Prostate gland (tissue), 2 donors: ENCODE results near the gene LAMTOR2. TPM values are rescaled to one million over a fixed set of nuclear protein-coding genes. Genes with fewer than 3 reads are reported as not detected.

ENCODE experiments used
- DNase-seq: peaks from one replicate; pipeline ENCODE4 v3.0.0-alpha.2; 2019; ENCODE audit warnings: low spot score
- H3K27ac ChIP-seq, 2 donors: fragments of 200-600 bp; sonication (generic); 2 replicates each; pipeline ENCODE4 v1.5.1; 2017 to 2019
- H3K27me3 ChIP-seq: fragments of 200-600 bp; sonication (generic); replicated peaks from 2 replicates; pipeline ENCODE4 v1.5.1; 2019; ENCODE audit not compliant: insufficient read depth
- H3K36me3 ChIP-seq, 2 donors: fragments of 200-600 bp; sonication (generic); 1 replicate in 1 of 2; 2 replicates in 1 of 2; pipeline versions ENCODE4 v1.5.1 to v1.8.1; 2017 to 2019
- H3K4me1 ChIP-seq: fragments of 200-600 bp; sonication (generic); replicated peaks from 2 replicates; pipeline ENCODE4 v1.5.1; 2019
- H3K4me3 ChIP-seq, 2 donors: fragments of 200-600 bp; sonication (generic); 2 replicates each; pipeline ENCODE4 v1.5.1; 2017 to 2019
- H3K9me3 ChIP-seq: fragments of 200-600 bp; sonication (generic); 2 replicates; pipeline ENCODE4 v1.5.1; 2017
- CTCF ChIP-seq, 4 experiments: fragments of 200-600 bp in 2 of 4; fragments of 450-650 bp in 2 of 4; sonication (generic) in 2 of 4; IDR thresholded peaks; 1 replicate in 3 of 4; 2 replicates in 1 of 4; pipeline ENCODE4 v1.5.1; 2016 to 2019; ENCODE audit warnings: antibody characterized with exemption in 4 of 4, mild to moderate bottlenecking in 2 of 4, moderate library complexity in 2 of 4
- POLR2A ChIP-seq: fragments of 450-650 bp; IDR thresholded peaks from one replicate; pipeline ENCODE4 v1.6.1; 2016; ENCODE audit warnings: antibody characterized with exemption, mild to moderate bottlenecking
- POLR2AphosphoS5 ChIP-seq: sonication (generic); formaldehyde crosslinking; IDR thresholded peaks from one replicate; pipeline ENCODE4 v1.6.1; 2017; ENCODE audit warnings: antibody characterized with exemption
- WGBS: methylation state at CpG from one replicate; pipeline ENCODE4 v1.1.5; 2018; 5-methylcytosine and 5-hydroxymethylcytosine counted together
- intact Hi-C: fragments of 100-400 bp; cut with DNase I; formaldehyde crosslinking; loops from one replicate; pipeline ENCODE4 v1.14.2; 2022
- total RNA-seq, 2 donors: library from RNA; depleted of rRNA; stranded (reverse); fragments of >200 nt; gene quantifications; one replicate each; pipeline ENCODE4 v1.1.0, GENCODE V29; 2016

Gene LAMTOR2
- total RNA-seq, 2 donors from 2014 or later = 48.0 to 91.4 TPM

GRCh38 chr1:156063997-156064285 is 9.4 kb downstream of the LAMTOR2 start:
- intact Hi-C loops = no loop called here
- DNase-seq = no peak
- 56% methylated on average over 2 of the region's 2 CpGs for WGBS
- H3K36me3 ChIP-seq = no peaks in the 10 kb centered on the region
- no peaks in the 10 kb centered on the region for H3K4me1 ChIP-seq
- H3K9me3 ChIP-seq = no peaks in the 10 kb centered on the region
- no peaks in the 10 kb centered on the region for H3K27me3 ChIP-seq
- no peak for TF ChIP-seq POLR2AphosphoS5
- TF ChIP-seq CTCF (IDR thresholded peaks at IDR 0.05) = no peak
- TF ChIP-seq POLR2A = no peak
- H3K27ac ChIP-seq = no peak overlapping the region
- no peak overlapping the region for H3K4me3 ChIP-seq

- H3K4me1 ChIP-seq = no peaks in the 10 kb centered on the region
- no peak for DNase-seq
- intact Hi-C loops = no loop called here
- H3K27me3 ChIP-seq = no peaks in the 10 kb centered on the region
- no peaks in the 10 kb centered on the region for H3K36me3 ChIP-seq
- WGBS = 89% methylated on average over 2 of the region's 2 CpGs
- no peaks in the 10 kb centered on the region for H3K9me3 ChIP-seq
- TF ChIP-seq CTCF (IDR thresholded peaks at IDR 0.05) (no peak), POLR2A (no peak), POLR2AphosphoS5 (no peak)
- H3K27ac ChIP-seq = no peak overlapping the region
- H3K4me3 ChIP-seq = no peak overlapping the region
Measured at GRCh38 chr1:156064615-156065014, 10.0 kb downstream of the LAMTOR2 start.

GRCh38 chr1:156065212-156065611 is 10.6 kb downstream of the LAMTOR2 start:
- no peak overlapping the region for H3K27ac ChIP-seq
- intact Hi-C loops = no loop called here
- DNase-seq = no peak
- 75% methylated on average over 3 of the region's 3 CpGs for WGBS
- no peaks in the 10 kb centered on the region for H3K4me1 ChIP-seq
- no peaks in the 10 kb centered on the region for H3K9me3 ChIP-seq
- no peaks in the 10 kb centered on the region for H3K27me3 ChIP-seq
- no peaks in the 10 kb centered on the region for H3K36me3 ChIP-seq
- no peak overlapping the region for H3K4me3 ChIP-seq
- TF ChIP-seq CTCF (IDR thresholded peaks at IDR 0.05) (no peak), POLR2AphosphoS5 (no peak), POLR2A (no peak)

GRCh38 chr1:156065871-156066270 is 11.3 kb downstream of the LAMTOR2 start:
- no peaks in the 10 kb centered on the region for H3K36me3 ChIP-seq
- TF ChIP-seq CTCF (IDR thresholded peaks at IDR 0.05) = no peak
- TF ChIP-seq POLR2AphosphoS5 = no peak
- TF ChIP-seq POLR2A = no peak
- DNase-seq = no peak

GRCh38 chr1:156067262-156067661 is 12.7 kb downstream of the LAMTOR2 start:
- 71% methylated on average over 2 of the region's 2 CpGs for WGBS
- intact Hi-C loops = no loop called here
- no peaks in the 10 kb centered on the region for H3K36me3 ChIP-seq

More at GRCh38 chr1:156065871-156066270, 11.3 kb downstream of the LAMTOR2 start:
- H3K4me3 ChIP-seq = no peak overlapping the region
- H3K27ac ChIP-seq = no peak overlapping the region
- H3K27me3 ChIP-seq = no peaks in the 10 kb centered on the region
- no peaks in the 10 kb centered on the region for H3K9me3 ChIP-seq
- no peaks in the 10 kb centered on the region for H3K4me1 ChIP-seq
- WGBS = 80% methylated on average over 16 of the region's 16 CpGs
- intact Hi-C loops = no loop called here

More at GRCh38 chr1:156067262-156067661, 12.7 kb downstream of the LAMTOR2 start:
- H3K27ac ChIP-seq = no peak overlapping the region
- no peak overlapping the region for H3K4me3 ChIP-seq
- no peaks in the 10 kb centered on the region for H3K9me3 ChIP-seq
- no peak for TF ChIP-seq POLR2A
- no peak for TF ChIP-seq CTCF (IDR thresholded peaks at IDR 0.05)
- TF ChIP-seq POLR2AphosphoS5 = no peak
- no peak for DNase-seq
- no peaks in the 10 kb centered on the region for H3K27me3 ChIP-seq
- no peaks in the 10 kb centered on the region for H3K4me1 ChIP-seq
